HG03354 (cell line): ENCODE data around the gene SLC6A19.

Source experiments
- ATAC-seq: cut with Tn5 transposase; IDR thresholded peaks from one replicate; pipeline ENCODE4 v1.9.1; 2021; ENCODE audit warnings: mild to moderate bottlenecking; ENCODE audit not compliant: unreplicated experiment, poor library complexity, severe bottlenecking

The SLC6A19 gene

DNA sequence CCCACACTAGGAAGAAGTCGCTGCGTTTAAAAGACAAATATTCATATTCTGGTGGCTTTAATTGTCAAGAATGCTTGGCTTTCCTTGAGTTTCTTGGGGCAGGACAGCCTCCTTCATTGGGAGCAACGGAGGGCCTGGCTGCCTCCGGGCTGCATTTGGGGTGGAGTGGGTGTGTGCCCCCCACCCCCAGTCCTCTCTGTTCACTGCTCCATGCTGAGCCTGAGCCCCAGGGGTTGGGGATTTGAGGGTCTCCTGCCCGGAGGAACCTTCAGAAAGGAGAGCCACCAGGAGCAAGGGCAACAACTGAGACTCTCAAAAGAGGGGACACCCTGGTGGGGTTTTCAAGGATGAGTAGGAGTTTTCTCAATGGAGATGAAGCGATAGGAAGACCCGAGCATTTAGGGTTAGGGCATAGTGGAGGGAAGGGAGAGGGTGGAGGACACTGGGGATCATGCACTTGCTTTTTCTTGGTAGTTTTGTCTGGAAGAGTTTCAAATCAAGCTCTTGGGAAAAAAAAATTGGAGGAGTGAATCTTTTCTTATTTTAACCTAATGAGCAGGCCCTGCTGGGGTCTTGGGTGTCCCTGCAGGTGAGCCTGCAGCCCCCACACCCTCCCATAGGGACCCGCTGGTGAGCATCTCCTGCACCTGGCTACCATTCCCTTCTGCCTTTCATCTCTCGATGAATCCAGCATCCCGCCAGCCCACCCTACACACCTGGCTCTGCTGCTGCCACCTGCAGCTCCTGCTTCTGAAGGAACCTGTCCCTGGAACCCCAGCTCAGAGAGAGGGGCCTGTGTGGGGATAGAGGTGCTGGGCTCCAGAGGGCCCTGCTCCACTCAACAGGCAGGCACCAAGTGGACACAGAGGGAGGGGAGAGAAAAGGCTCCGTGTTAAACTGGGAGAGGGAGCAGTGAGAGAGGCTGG is 4.1 kb downstream of the SLC6A19 start:
- no peak for ATAC-seq

DNA sequence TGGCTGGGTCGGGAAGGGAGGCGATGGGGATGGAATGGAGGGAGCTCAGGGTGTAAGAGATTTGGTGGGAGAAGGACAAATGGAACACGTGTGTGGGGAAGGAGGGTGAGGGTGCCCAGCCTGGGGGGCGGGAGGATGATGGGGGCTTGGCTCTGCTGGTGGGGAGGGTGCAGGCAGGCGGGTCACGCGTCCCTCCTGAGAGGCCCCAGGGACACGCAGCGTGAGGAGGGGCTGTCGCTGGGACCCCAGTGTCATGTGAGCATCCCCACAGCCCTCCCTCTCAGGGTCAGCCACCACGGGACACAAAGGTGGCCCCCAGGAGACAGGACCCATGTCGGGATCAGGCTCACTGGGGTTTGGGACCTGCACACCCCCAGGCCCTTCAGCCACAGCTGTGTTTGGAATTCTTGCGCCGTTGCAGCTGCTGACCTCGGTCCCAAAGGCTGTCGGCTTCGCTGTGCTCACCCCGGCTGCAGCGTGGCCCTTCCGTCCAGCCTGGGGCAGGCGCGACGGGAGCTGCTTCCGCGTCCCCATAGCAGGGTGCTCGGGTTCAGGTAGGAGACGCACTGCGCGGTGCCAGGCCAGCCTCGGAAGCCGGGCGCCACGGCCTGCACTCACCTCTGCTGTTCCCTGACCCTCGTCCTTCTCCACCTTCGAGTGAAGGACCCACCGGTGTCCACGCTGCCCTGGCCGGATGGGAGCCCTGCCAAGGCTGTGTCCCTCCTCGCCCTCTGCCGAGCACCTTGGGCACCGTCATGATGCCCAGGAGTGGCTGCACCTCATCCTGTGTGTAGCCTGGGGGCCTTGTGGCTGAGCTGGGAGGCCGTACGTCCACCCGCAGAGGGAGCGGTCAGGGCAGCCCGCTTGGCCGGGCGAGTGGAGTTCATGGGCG is 5.4 kb downstream of the SLC6A19 start:
- no peak for ATAC-seq

DNA sequence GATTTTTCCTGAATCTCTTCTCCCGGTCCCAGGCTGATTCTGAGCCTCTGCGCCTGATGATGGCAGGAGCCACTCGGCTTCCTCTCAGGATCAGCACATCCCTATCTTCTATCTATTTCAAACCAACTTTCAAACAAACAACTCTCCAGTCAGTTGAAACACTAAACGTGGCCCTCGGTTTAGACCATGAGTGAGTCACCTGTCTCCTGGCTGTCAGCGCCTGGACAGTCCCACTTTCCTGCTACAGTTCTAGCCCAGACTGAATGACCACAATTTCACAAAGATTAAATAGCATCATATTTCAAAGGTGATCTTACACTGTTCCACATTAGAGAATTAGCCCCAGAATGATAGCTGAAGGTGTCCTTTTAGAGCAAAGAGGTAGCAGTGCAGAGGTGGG is 6.2 kb downstream of the SLC6A19 start:
- ATAC-seq = no peak

DNA sequence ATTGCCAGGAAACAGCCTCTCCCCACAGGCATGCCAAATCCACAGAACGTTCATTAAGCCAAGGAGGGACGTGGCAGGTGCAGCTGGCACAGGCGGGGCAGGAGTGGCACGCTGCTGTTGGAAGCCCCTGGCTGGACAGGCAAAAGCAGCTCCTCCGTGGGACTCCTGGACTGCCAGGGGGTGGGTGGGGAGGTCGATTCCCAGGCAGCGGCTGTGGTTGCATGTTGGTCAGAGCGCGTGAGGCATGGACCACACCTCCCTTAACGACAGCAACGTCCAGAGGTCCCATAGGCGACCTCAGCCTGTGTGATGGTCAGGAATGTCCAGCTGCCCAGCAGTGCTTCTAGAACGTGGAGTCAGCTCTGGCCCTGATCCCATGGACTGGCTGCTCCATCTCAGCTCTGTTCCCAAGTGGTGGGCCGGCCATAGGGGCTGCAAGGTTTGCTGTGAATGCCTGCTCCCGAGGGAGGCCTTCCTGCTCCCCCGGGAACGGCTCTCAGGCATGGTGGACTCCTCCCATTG is 6.9 kb downstream of the SLC6A19 start:
- ATAC-seq = no peak

DNA sequence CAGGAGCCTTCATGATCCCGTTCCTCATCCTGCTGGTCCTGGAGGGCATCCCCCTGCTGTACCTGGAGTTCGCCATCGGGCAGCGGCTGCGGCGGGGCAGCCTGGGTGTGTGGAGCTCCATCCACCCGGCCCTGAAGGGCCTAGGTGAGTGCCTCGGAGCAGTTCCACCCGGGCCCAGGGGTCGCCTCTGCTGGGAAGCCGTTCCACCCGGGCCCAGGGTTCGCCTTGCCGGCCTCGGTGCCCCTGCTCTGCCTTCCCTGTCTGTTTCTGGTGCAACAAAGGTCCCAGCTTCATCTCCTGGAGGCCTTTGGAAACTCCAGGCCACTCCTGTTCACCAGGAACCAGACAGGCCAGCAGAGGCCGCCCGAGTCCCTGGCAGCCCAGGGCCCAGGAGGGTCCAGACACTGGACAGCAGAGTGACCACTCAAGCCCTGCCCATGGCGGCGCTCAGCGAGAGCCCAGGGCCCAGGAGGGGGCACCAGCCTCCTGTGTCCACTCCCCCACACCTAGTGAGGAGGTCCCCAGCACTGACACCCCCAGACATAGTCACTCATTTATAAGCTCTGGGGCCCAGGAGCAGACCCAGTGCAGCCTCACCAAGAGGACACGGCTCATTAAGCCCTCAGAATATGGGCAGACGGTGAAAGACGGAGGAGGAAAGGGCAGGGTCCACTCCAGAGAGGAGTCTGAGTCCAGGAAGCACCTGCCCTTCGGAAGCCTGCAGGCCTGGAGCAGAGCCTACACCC is 7.5 kb downstream of the SLC6A19 start:
- no peak for ATAC-seq

DNA sequence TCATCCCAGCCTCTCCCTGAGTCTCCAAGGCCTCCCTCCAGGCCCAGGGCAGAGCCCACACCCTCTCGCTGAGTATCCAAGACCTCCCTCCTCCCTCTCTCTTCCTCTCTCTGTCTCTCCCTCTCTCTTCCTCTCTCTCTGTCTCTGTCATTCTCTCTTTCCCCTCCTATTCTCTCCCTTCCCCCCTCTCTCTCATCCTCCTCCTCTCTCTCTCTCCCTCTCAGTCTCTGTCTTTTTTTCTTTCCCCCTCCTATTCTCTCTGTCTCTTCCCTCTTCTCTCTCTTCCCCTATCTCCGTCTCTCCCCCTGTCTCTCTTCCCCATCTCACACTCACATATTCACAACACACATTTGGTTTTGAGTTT is 8.1 kb downstream of the SLC6A19 start:
- no peak for ATAC-seq

DNA sequence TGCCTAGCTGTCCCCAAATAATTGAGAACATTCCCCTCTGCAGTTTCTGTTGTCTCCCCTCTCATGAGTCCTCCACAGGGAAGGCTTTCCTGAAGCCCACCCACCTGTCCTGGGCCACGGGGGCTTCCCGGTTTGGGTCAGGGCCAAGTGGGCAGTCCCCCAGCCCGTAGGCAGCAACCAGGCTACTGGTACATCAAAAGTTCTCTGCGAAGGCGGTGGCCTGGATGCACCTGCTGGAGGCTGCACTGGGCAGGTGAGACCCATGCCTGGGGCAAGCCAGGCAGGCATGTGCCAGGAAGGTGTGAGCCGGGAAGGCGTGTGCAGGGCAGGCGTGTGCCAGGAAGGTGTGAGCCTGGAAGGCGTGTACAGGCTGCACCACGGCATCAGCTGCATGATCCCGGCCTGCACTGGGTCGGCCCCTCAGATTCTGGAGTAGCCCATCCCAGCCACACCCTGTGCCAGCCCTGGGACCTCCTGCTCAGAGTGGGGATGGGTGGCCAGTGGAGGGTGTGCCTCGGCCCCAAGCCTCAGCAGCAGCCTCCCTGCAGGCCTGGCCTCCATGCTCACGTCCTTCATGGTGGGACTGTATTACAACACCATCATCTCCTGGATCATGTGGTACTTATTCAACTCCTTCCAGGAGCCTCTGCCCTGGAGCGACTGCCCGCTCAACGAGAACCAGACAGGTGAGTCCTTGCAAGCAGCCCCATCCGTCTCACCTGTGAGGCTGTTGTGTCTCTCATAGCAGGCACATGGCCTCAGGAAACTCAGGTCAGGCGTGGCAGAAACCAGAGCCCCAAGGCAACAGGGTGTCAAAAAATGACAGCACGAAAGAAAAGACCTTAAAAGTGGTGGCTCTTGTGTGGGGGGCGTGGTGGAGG is 8.7 kb downstream of the SLC6A19 start:
- no peak for ATAC-seq

DNA sequence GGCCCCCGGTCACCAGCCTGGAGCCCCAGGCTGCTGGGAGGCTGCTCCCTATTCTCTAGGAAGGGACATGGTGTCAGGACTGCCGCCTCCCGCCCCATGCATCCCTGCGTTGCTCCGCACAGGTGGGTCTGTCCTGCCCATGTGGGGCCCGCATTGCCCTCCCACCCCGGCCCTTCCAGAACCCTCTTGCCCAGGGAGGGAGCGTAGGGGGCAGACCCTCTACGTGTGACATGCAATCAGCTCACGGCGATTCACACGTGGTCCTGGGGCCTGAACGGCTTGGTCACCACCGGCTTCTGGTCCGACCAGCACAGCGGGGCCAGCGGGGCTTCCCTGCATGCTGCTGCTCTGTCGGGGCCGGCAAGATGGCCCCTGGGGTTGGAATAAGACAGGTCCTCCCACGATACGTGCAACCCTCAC is 9.4 kb downstream of the SLC6A19 start:
- ATAC-seq = no peak

DNA sequence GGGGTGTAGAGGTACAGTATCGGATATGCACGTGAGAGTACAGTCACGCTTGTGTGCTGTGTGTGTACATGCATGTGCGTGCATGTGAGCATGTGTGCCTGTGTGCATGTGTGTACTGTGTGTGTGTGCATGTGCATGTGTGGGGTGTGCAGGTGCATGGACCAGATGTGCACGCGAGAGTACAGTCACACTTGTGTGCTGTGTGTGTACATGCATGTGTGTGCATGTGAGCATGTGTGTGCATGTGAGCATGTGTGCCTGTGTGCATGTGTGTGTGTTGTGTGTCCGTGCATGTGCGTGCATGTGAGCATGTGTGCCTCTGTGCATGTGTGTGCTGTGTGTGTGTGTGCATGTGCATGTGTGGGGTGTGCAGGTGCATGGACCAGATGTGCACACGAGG is 10.3 kb downstream of the SLC6A19 start:
- no peak for ATAC-seq

DNA sequence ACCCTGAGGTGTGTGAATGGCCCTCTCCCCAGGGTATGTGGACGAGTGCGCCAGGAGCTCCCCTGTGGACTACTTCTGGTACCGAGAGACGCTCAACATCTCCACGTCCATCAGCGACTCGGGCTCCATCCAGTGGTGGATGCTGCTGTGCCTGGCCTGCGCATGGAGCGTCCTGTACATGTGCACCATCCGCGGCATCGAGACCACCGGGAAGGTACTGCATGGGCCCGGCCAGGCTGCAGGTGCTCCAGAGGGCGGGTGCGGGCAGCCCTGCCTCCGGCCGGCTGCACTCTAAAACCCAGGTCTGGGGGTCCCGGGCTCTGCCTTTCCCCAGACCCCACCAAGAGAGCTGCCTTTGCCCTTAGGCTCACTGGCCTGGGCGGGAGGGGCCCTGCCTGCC is 10.9 kb downstream of the SLC6A19 start:
- no peak for ATAC-seq

DNA sequence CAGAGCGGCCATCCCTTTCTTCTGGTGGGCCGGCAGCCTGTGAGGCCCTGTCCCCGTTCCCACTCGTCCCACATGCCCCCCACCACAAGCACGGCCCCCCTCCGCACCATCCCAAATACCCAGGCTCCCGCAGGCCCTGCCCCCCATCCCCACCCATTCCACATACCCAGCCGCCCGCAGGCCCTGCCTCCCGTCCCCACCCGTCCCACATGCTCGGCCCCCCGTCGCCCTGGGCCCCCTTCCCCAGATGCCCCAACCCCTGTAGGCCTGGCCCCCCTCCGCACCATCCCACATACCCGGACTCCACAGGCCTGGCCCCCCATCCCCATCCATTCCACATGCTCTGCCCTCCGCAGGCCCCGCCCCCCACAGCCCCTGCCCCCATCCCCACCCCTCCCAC is 11.5 kb downstream of the SLC6A19 start:
- no peak for ATAC-seq

DNA sequence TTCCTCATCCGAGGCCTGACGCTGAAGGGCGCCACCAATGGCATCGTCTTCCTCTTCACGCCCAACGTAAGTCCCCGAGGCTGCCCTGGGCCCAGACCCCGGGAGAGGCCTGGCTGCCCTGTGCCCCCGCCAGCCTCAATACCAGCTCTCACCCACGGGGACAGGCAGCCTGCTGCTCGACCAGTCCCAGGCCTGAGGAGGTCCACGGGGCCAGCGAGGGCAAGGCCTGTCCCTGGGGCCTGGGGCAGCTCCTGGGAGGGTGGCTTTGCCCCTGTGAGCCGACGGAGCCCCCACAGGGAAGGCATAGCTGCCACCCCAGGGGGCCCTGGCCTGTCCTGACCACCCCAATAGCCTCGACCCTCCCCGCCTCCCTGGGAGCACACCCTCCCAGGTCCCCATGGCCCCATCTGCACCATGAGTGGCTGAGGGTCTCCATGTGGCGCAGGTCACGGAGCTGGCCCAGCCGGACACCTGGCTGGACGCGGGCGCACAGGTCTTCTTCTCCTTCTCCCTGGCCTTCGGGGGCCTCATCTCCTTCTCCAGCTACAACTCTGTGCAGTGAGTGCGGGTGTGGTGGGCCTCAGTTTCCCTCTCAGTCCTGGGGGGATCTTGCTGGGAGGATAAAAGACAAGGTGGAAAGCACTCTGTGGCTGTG is 12.2 kb downstream of the SLC6A19 start:
- ATAC-seq = no peak

DNA sequence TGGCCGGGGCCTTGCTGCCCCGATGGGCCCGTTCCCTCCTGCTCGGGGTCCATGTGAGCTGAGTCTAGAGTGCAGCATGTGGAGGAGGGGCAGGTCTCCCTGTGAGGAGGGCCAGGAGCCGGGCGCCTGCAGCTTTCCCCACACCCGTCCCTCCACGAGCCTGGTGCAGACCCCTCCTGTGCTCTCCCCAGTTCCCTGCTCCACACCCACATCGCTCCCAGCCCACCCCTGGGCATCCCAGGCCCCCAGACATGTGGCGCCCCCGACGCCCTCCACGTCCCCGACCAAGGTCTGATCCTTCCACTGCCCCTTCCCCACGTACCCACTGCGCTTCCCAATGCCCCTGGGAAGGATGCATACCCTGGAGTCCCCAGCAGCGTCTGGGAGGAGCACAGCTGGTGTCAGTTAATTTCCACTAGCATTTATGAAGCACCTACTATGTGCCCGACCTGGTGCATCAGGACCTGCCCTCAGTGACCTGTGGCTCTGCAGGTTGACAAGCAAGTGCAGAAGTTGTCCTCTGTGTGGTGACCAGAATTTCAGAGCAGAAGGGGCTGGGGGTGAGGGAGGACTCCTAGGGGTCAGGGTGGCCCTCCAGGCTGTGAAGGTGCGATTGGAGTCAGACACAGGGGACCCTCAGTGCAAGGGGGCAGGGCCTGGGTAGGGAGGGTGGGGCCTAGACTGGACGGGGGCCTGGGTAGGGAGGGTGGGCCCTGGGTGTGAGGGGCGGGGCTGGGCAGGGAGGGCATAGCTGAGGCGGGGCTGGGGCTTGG is 13.0 kb downstream of the SLC6A19 start:
- ATAC-seq = no peak

DNA sequence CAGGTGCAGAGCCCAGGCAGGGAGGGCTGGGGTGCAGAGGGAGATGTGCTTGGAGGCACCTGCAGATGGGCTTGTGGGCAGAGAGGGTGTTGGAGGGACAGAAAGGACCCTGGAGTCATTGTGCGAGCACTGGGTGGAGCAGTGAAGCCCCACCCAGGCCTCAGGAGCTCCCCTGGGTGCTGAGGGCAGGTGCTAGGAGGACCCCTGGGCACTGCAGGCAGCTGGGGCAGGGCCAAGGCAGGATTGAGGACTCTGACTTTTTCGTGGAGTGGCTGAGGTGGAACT is 13.5 kb downstream of the SLC6A19 start:
- no peak for ATAC-seq

DNA sequence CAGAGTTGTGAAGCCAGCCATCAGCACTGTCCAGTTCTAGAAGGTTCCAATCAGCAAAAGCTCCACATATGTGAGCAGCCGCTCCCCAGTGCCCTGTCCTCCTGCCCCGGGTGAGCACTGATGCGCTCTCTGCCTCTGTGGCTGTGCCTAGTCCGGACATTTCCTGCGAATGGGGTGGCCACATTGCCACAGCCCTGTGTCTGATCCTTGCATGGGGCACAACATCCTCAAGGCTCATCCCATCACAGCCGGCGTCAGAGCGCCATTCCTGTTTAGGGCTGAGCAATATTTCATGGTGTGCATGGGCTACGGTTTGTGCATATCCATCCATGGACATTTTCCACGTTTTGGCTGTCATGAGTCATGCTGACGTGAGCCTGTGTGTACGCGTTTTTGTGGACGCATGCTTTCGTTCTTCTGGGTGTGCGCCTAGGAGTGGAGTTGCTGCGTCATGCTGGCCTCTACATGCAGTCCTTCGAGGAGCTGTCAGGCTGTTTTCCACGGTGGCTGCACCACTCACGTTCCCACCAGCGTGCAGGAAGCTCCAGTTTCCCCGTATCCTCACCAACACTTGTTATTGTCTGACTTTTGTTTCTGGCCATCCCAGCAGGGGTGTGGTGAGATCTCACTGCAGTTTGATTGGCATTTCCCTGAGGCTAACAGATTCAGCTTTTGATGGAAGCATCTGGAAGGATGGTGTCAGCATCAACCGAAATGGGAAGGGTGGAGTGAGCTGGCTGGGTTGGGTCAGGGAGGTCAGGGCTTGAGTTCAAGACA is 14.1 kb downstream of the SLC6A19 start:
- no peak for ATAC-seq

DNA sequence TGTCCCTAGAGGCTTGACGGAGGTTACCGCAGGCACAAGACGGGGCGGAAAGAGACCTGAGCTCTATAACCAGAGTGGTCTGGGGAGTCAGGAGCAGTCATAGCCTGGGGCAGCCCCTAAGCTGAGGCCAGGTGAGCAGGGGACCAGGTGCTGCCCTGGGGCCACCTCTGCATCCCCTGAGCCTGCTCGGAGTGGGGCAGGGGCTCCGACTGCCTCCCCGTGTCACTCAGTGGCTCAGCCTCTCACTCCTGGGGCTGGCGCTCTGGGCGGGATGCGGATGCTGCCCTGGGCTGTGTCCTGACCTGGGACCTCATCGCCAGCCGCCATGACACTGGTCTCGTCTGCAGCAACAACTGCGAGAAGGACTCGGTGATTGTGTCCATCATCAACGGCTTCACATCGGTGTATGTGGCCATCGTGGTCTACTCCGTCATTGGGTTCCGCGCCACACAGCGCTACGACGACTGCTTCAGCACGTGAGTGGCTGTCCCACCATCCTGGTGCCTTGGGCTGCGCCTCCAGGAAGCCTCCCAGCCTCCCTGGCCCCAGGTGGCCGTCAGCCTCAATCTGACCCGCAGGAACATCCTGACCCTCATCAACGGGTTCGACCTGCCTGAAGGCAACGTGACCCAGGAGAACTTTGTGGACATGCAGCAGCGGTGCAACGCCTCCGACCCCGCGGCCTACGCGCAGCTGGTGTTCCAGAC is 15.0 kb downstream of the SLC6A19 start:
- no peak for ATAC-seq

DNA sequence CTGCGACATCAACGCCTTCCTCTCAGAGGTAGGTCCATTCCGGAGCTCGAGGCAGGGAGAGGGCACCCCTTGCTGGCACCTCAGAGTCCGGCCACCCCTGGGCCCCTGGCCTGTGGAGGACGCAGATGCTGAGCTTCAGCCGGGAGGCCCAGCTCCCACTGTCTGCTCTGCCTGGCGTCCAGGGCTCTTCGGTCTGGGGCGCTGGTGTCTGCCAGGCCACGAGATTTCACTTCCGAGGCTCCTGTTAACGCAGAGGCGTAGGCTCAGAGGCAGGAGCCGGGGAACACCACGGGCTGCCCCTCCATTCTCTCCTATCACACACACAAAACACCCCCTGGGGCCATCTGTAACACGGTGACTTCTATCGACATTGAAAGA is 15.5 kb downstream of the SLC6A19 start:
- ATAC-seq = no peak
